GM19468 (cell line): Measurements from ENCODE around the gene CMC1.
"Not testable (repeated sequence)": the region's sequence is repeated elsewhere in the genome, so short reads cannot be mapped to it uniquely, and the experiment has no call there.

Source experiments
- ATAC-seq: cut with Tn5 transposase; IDR thresholded peaks from one replicate; pipeline ENCODE4 v1.9.1; 2021; ENCODE audit warnings: mild to moderate bottlenecking, moderate library complexity, moderate number of reproducible peaks; ENCODE audit not compliant: unreplicated experiment; ENCODE audit errors: extremely low read depth

CMC1 gene

GRCh38 chr3:28243424-28244106 is 2.1 kb downstream of the CMC1 start:
- ATAC-seq, result no peak

GRCh38 chr3:28244491-28244890 is 3.1 kb downstream of the CMC1 start:
- ATAC-seq, result no peak

GRCh38 chr3:28247286-28247685 is 5.9 kb downstream of the CMC1 start:
- ATAC-seq, result no peak

- ATAC-seq, result no peak
Measured at GRCh38 chr3:28250999-28251398, 9.6 kb downstream of the CMC1 start.

- ATAC-seq, result no peak
Measured at GRCh38 chr3:28252001-28252431, 10.6 kb downstream of the CMC1 start.

- ATAC-seq, result no peak
Measured at GRCh38 chr3:28253040-28253715, 11.8 kb downstream of the CMC1 start.

GRCh38 chr3:28262001-28262400 is 20.6 kb downstream of the CMC1 start:
- ATAC-seq, result no peak

GRCh38 chr3:28265641-28266040 is 24.2 kb downstream of the CMC1 start:
- ATAC-seq, result no peak

GRCh38 chr3:28267984-28268849 is 26.8 kb downstream of the CMC1 start:
- ATAC-seq, result no peak

- no peak for ATAC-seq
Measured at GRCh38 chr3:28268989-28269388, 27.6 kb downstream of the CMC1 start.

GRCh38 chr3:28269884-28270283 is 28.5 kb downstream of the CMC1 start:
- not testable (repeated sequence) for ATAC-seq

GRCh38 chr3:28273837-28274236 is 32.4 kb downstream of the CMC1 start:
- ATAC-seq, result no peak

GRCh38 chr3:28278918-28279317 is 37.5 kb downstream of the CMC1 start:
- no peak for ATAC-seq

GRCh38 chr3:28279770-28280169 is 38.4 kb downstream of the CMC1 start:
- ATAC-seq, result no peak

GRCh38 chr3:28280781-28281180 is 39.4 kb downstream of the CMC1 start:
- ATAC-seq, result no peak

GRCh38 chr3:28286595-28286994 is 45.2 kb downstream of the CMC1 start:
- peak; percentile 59 for ATAC-seq

- no peak for ATAC-seq
Measured at GRCh38 chr3:28287046-28287445, 45.6 kb downstream of the CMC1 start.

GRCh38 chr3:28290863-28291300 is 49.5 kb downstream of the CMC1 start:
- ATAC-seq, result no peak

GRCh38 chr3:28291577-28291976 is 50.2 kb downstream of the CMC1 start:
- ATAC-seq, result no peak

GRCh38 chr3:28292622-28293021 is 51.2 kb downstream of the CMC1 start:
- ATAC-seq, result no peak
